PC-3 (cell line): ENCODE results near the gene FZD10. TPM values are rescaled to one million over a fixed set of nuclear protein-coding genes. Genes with fewer than 3 reads are reported as not detected.

Experiments used
- ATAC-seq: fragments of 200-7000 bp; cut with Tn5 transposase; 2 replicates; pipeline ENCODE4 v1.9.1; 2020; ENCODE audit warnings: mild to moderate bottlenecking, moderate library complexity
- BruUV-seq: library from RNA; stranded (reverse); fragments of 400-500 nt; replicated peaks from 2 replicates; lab custom pipeline; 2021; lab: Mats Ljungman, UMichigan
- CTCF ChIA-PET: fragments of 300-600 bp; sonication (Branson Sonifier 250); formaldehyde crosslinking; loops from one replicate; lab custom pipeline; 2022; ENCODE audit warnings: antibody characterized with exemption; lab: Charles Lee
- POLR2A ChIA-PET: fragments of 300-600 bp; sonication (Branson Sonifier 250); formaldehyde crosslinking; loops from one replicate; lab custom pipeline; 2022; ENCODE audit warnings: antibody characterized with exemption; ENCODE audit not compliant: unreplicated experiment; lab: Charles Lee
- DNase-seq: peaks from one replicate; pipeline ENCODE4 v3.0.0-alpha.2; 2015
- H2AFZ ChIP-seq: fragments of 300-600 bp; sonication (generic); 2 replicates; pipeline ENCODE4 v1.6.0; 2016; ENCODE audit warnings: antibody characterized with exemption, low read length
- H3F3A ChIP-seq: fragments of 300-600 bp; sonication (generic); one replicate; pipeline ENCODE4 v1.6.0; 2017; ENCODE audit warnings: antibody characterized with exemption, low read length, control low read depth, mild to moderate bottlenecking; ENCODE audit not compliant: unreplicated experiment
- H3K27ac ChIP-seq: fragments of 300-600 bp; sonication (generic); 2 replicates; pipeline ENCODE4 v1.5.1; 2016; ENCODE audit warnings: mild to moderate bottlenecking, low read length
- H3K27me3 ChIP-seq: fragments of 300-600 bp; sonication (generic); 2 replicates; pipeline ENCODE4 v1.6.1; 2016; ENCODE audit warnings: low read length, mixed read lengths
- H3K36me3 ChIP-seq: fragments of 300-600 bp; sonication (generic); 2 replicates; pipeline ENCODE4 v1.6.1; 2016; ENCODE audit warnings: low read depth, mixed run types, low read length, mixed read lengths
- H3K4me1 ChIP-seq: fragments of 300-600 bp; sonication (generic); 2 replicates; pipeline ENCODE4 v1.5.1; 2016; ENCODE audit warnings: low read length; ENCODE audit not compliant: insufficient read depth
- H3K4me2 ChIP-seq: fragments of 300-600 bp; sonication (generic); 2 replicates; pipeline ENCODE4 v1.6.0; 2016; ENCODE audit warnings: low read length
- H3K4me3 ChIP-seq: fragments of 300-600 bp; sonication (generic); 2 replicates; pipeline ENCODE4 v1.5.1; 2016; ENCODE audit warnings: mild to moderate bottlenecking, low read length, mixed read lengths
- H3K79me2 ChIP-seq: fragments of 300-600 bp; sonication (generic); 2 replicates; pipeline ENCODE4 v1.6.1; 2017; ENCODE audit warnings: low read length, mixed read lengths
- H3K9ac ChIP-seq: fragments of 300-600 bp; sonication (generic); 2 replicates; pipeline ENCODE4 v1.6.0; 2016; ENCODE audit warnings: mild to moderate bottlenecking, low read length
- H3K9me2 ChIP-seq: fragments of 300-600 bp; sonication (generic); replicated peaks from 2 replicates; pipeline ENCODE4 v1.6.1; 2016; ENCODE audit warnings: mixed run types, low read length, mixed read lengths
- H3K9me3 ChIP-seq: fragments of 300-600 bp; sonication (generic); 2 replicates; pipeline ENCODE4 v1.6.1; 2016; ENCODE audit warnings: low read length, mixed read lengths
- H4K20me1 ChIP-seq: fragments of 300-600 bp; sonication (generic); 2 replicates; pipeline ENCODE4 v1.6.1; 2016; ENCODE audit warnings: low read length, mixed read lengths
- CTCF ChIP-seq: fragments of 300-600 bp; sonication (generic); conservative IDR thresholded peaks from 2 replicates; pipeline ENCODE4 v1.5.1; 2017; ENCODE audit warnings: antibody characterized with exemption, low read depth, mild to moderate bottlenecking, low read length
- EZH2 ChIP-seq: fragments of 300-600 bp; sonication (generic); IDR thresholded peaks from one replicate; pipeline ENCODE4 v1.6.1; 2017; ENCODE audit warnings: antibody characterized with exemption, mild to moderate bottlenecking, low read length; ENCODE audit not compliant: unreplicated experiment
- EZH2phosphoT487 ChIP-seq: fragments of 300-600 bp; sonication (generic); IDR thresholded peaks from 2 replicates; pipeline ENCODE4 v1.6.1; 2018; ENCODE audit warnings: mild to moderate bottlenecking, antibody characterized with exemption, low read length, borderline replicate concordance
- intact Hi-C: fragments of 100-400 bp; cut with micrococcal nuclease; formaldehyde crosslinking; loops from 2 replicates; pipeline ENCODE4 v1.9.0; 2023
- total RNA-seq: library from RNA; depleted of rRNA; stranded (reverse); fragments of >200 nt; gene quantifications from 2 replicates; pipeline ENCODE4 v1.2.3, GENCODE V29; 2014

Gene FZD10
- total RNA-seq, 1 experiment from 2014 or later = not detected

- intact Hi-C loops = no loop called here
- Histone ChIP-seq H3K27me3 (peaks cover 56% of the 10 kb centered on the region), H3K36me3 (no peaks in the 10 kb centered on the region), H2AFZ (no peak overlapping the region), H3K9me3 (no peaks in the 10 kb centered on the region), H4K20me1 (no peaks in the 10 kb centered on the region), H3F3A (no peaks in the 10 kb centered on the region), H3K4me3 (no peak overlapping the region), H3K27ac (no peak overlapping the region), H3K79me2 (no peaks in the 10 kb centered on the region), H3K4me1 (no peaks in the 10 kb centered on the region), H3K9me2 (no peaks in the 10 kb centered on the region), H3K4me2 (no peak overlapping the region), H3K9ac (no peak overlapping the region)
- ATAC-seq = no peak
- DNase-seq = no peak
- ChIA-PET CTCF (no interaction called here), POLR2A (no interaction called here)
- TF ChIP-seq EZH2 (no peak), CTCF (no peak), EZH2phosphoT487 (no peak)
- BruUV-seq = no TSS peak
Observed at GRCh38 chr12:130136509-130137039, 25.7 kb upstream of the FZD10 start.

DNA sequence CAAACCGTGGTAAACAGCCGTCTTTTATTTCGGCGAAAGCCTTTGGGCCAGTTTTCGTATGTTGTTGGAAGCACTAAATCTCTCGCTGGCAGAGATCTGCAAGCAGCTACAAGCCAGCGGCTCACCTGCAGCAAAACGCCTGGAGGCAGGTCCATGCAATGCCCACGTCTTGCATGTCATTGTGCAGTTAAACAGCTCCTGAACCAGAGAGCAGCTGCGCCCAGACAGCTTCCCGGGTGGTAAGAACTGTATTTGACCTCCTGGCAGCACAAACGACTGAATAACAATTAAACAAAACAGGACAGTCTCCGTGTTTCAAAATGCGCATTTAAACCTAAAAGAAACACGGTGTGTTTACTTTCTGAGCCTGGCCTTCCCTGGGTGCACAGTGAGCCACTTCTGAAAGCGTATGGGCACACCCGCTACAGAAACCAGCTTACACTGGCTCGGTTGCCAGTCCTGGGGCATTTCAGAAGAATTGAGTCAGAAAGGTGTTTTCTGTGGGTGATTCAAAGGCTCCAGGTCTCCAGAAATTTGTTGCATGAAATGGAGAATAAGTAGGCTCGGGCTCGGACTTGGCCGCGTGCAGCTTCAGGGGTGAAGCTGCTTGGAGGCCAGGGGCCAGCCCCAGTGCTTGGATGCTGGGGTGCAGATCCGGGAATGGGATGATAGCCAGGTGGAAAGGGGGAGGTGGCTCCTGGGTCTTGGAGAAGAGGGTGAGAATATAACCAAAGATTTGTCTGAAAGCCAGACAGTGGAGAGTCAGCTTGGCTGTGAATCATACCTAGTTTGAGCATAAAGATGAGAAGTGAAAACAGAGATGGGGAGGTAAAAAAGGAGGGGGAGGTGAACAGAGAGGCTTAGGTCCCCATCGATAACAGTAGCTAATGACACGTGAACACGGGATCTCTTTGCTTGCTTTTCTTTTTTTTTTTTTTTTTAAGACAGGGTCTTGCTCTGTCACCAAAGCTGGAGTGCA is 24.9 kb upstream of the FZD10 start:
- POLR2A ChIA-PET = no interaction called here
- Histone ChIP-seq H2AFZ (no peak overlapping the region), H3K27me3 (peaks cover 63% of the 10 kb centered on the region), H3K9me3 (no peaks in the 10 kb centered on the region), H3K4me1 (no peaks in the 10 kb centered on the region), H3K9ac (no peak overlapping the region), H3F3A (no peaks in the 10 kb centered on the region), H3K9me2 (no peaks in the 10 kb centered on the region), H3K79me2 (no peaks in the 10 kb centered on the region), H3K4me3 (no peak overlapping the region), H3K36me3 (no peaks in the 10 kb centered on the region), H4K20me1 (no peaks in the 10 kb centered on the region), H3K4me2 (no peak overlapping the region), H3K27ac (no peak overlapping the region)
- DNase-seq = no peak
- TF ChIP-seq EZH2phosphoT487 = no peak
- no peak for TF ChIP-seq EZH2
- TF ChIP-seq CTCF = no peak
- intact Hi-C loops = no loop called here
- CTCF ChIA-PET = no interaction called here
- no peak for ATAC-seq
- no TSS peak for BruUV-seq

- peaks cover 72% of the 10 kb centered on the region for H3K27me3 ChIP-seq
- H3K4me2 ChIP-seq = no peak overlapping the region
- no peak overlapping the region for H3K9ac ChIP-seq
- ChIA-PET POLR2A (no interaction called here), CTCF (no interaction called here)
- DNase-seq (no peak), ATAC-seq (no peak)
- H2AFZ ChIP-seq = no peak overlapping the region
- no peaks in the 10 kb centered on the region for H3K79me2 ChIP-seq
- BruUV-seq = no TSS peak
- no peak overlapping the region for H3K4me3 ChIP-seq
- no peaks in the 10 kb centered on the region for H4K20me1 ChIP-seq
- no peaks in the 10 kb centered on the region for H3K9me2 ChIP-seq
- intact Hi-C loops = no loop called here
- no peak overlapping the region for H3K27ac ChIP-seq
- H3K9me3 ChIP-seq = no peaks in the 10 kb centered on the region
- no peak for TF ChIP-seq EZH2
- no peak for TF ChIP-seq EZH2phosphoT487
- TF ChIP-seq CTCF = no peak
- H3K4me1 ChIP-seq = no peaks in the 10 kb centered on the region
- H3F3A ChIP-seq = no peaks in the 10 kb centered on the region
- no peaks in the 10 kb centered on the region for H3K36me3 ChIP-seq
Observed at GRCh38 chr12:130138478-130138877, 23.8 kb upstream of the FZD10 start.
